ENCODE data around the gene DNAJC9.

The DNAJC9 gene

GRCh38 chr10:73234695-73235094 is 12.4 kb downstream of the DNAJC9 start:
- no peak for DNase-seq

GRCh38 chr10:73233883-73234282 is 13.2 kb downstream of the DNAJC9 start:
- DNase-seq: no peak

- no peak for DNase-seq
These were observed 14.2 kb downstream of the DNAJC9 start for GRCh38 chr10:73232887-73233286.

- no peak for DNase-seq
These were observed 17.5 kb downstream of the DNAJC9 start for GRCh38 chr10:73229567-73229966.

GRCh38 chr10:73228247-73228646 is 18.8 kb downstream of the DNAJC9 start:
- no peak for DNase-seq

- DNase-seq: no peak
These were observed 20.4 kb downstream of the DNAJC9 start for GRCh38 chr10:73226663-73227062.

GRCh38 chr10:73225518-73225917 is 21.5 kb downstream of the DNAJC9 start:
- DNase-seq: no peak

GRCh38 chr10:73220989-73221388 is 26.1 kb downstream of the DNAJC9 start:
- no peak for DNase-seq

- DNase-seq: no peak
These were observed 27.7 kb downstream of the DNAJC9 start for GRCh38 chr10:73219384-73219783.

- no peak for DNase-seq
These were observed 28.4 kb downstream of the DNAJC9 start for GRCh38 chr10:73218431-73219191.

GRCh38 chr10:73217628-73218027 is 29.4 kb downstream of the DNAJC9 start:
- DNase-seq: no peak

- DNase-seq: no peak
These were observed 31.3 kb downstream of the DNAJC9 start for GRCh38 chr10:73215749-73216148.

GRCh38 chr10:73211106-73211811 is 35.8 kb downstream of the DNAJC9 start:
- no peak for DNase-seq

- no peak for DNase-seq
These were observed 36.5 kb downstream of the DNAJC9 start for GRCh38 chr10:73210395-73211105.

- DNase-seq: no peak
These were observed 37.4 kb downstream of the DNAJC9 start for GRCh38 chr10:73209705-73210104.

- DNase-seq: no peak
These were observed 39.2 kb downstream of the DNAJC9 start for GRCh38 chr10:73207883-73208282.

- DNase-seq: no peak
These were observed 40.7 kb downstream of the DNAJC9 start for GRCh38 chr10:73206385-73206784.

GRCh38 chr10:73205890-73206289 is 41.2 kb downstream of the DNAJC9 start:
- no peak for DNase-seq

GRCh38 chr10:73205081-73205480 is 42.0 kb downstream of the DNAJC9 start:
- DNase-seq: no peak
